GM12878 (cell line): ENCODE results near the gene DIDO1. TPM values are rescaled to one million over a fixed set of nuclear protein-coding genes. Genes with fewer than 3 reads are reported as not detected.

ENCODE experiments used
- ATAC-seq: fragments of 200-7000 bp; cut with Tn5 transposase; 3 replicates; pipeline ENCODE4 v1.9.1; 2020; ENCODE audit warnings: mild to moderate bottlenecking, moderate library complexity
- BruUV-seq: library from RNA; stranded (reverse); fragments of 400-500 nt; replicated peaks from 2 replicates; lab custom pipeline; 2021; lab: Mats Ljungman, UMichigan
- CTCF ChIA-PET: fragments of 300-600 bp; sonication (Branson Sonifier 250); formaldehyde crosslinking; extraction: SDS; loops from one replicate; lab custom pipeline; 2021; ENCODE audit warnings: inconsistent platforms; lab: Yijun Ruan, JAX
- POLR2A ChIA-PET: fragments of 350-600 bp; formaldehyde crosslinking; extraction: SDS; loops from one replicate; lab custom pipeline; 2021; ENCODE audit warnings: inconsistent platforms; lab: Charles Lee
- RAD21 ChIA-PET: fragments of 300-600 bp; sonication (Branson Sonifier 250); formaldehyde crosslinking; loops from one replicate; lab custom pipeline; 2023; ENCODE audit warnings: antibody characterized with exemption; ENCODE audit not compliant: unreplicated experiment; lab: Charles Lee
- SMC1A ChIA-PET: fragments of 300-600 bp; sonication (Branson Sonifier 250); formaldehyde crosslinking; loops from one replicate; lab custom pipeline; 2023; ENCODE audit not compliant: unreplicated experiment, uncharacterized antibody; lab: Charles Lee
- DNase-seq: peaks from one replicate; pipeline ENCODE4 v3.0.0-alpha.2; 2011; ENCODE audit warnings: low read depth, low spot score
- FAIRE-seq: peaks from 3 replicates; lab custom pipeline; 2011; peaks lifted over from hg19 to GRCh38; lab: Jason Lieb, UNC
- H2AFZ ChIP-seq: 2 replicates; pipeline ENCODE4 v1.6.0; 2011; ENCODE audit warnings: low read depth, low read length, control low read depth; ENCODE audit not compliant: control insufficient read depth
- H3K27ac ChIP-seq: 2 replicates; pipeline ENCODE4 v1.5.1; 2011; ENCODE audit warnings: control low read depth; ENCODE audit not compliant: control insufficient read depth, insufficient read depth
- H3K27me3 ChIP-seq, 2 experiments: replicated peaks in 1 of 2; 2 replicates each; pipeline versions ENCODE4 v1.6.0 to v1.6.1; 2011; ENCODE audit warnings: low read length in 1 of 2; ENCODE audit not compliant: control insufficient read depth in 2 of 2, insufficient read depth in 2 of 2
- H3K36me3 ChIP-seq, 2 experiments: 2 replicates each; pipeline ENCODE4 v1.5.1; 2011; ENCODE audit warnings: low read length in 1 of 2; ENCODE audit not compliant: control insufficient read depth in 2 of 2, insufficient read depth in 2 of 2
- H3K4me1 ChIP-seq: 2 replicates; pipeline ENCODE4 v1.6.1; 2011; ENCODE audit warnings: mild to moderate bottlenecking, low read length, moderate library complexity, mixed read lengths; ENCODE audit not compliant: control insufficient read depth, insufficient read depth
- H3K4me2 ChIP-seq: 2 replicates; pipeline ENCODE4 v1.6.0; 2011; ENCODE audit warnings: control low read depth; ENCODE audit not compliant: control insufficient read depth, insufficient read depth
- H3K4me3 ChIP-seq: fragments of 200-600 bp; sonication (generic); 2 replicates; pipeline ENCODE4 v1.5.1; 2016
- H3K79me2 ChIP-seq: 2 replicates; pipeline ENCODE4 v1.6.0; 2011; ENCODE audit warnings: low read length; ENCODE audit not compliant: control insufficient read depth, insufficient read depth
- H3K9ac ChIP-seq: 2 replicates; pipeline ENCODE4 v1.8.0; 2011; ENCODE audit warnings: low read length, control low read depth, mixed read lengths; ENCODE audit not compliant: control insufficient read depth, insufficient read depth
- H3K9me3 ChIP-seq: replicated peaks from 3 replicates; pipeline ENCODE4 v1.5.1; 2011; ENCODE audit warnings: mild to moderate bottlenecking, low read length; ENCODE audit not compliant: control insufficient read depth, insufficient read depth
- H4K20me1 ChIP-seq: 2 replicates; pipeline ENCODE4 v1.6.0; 2011; ENCODE audit not compliant: control insufficient read depth, insufficient read depth
- ATF3 ChIP-seq: IDR thresholded peaks from 2 replicates; pipeline ENCODE4 v1.6.1; 2011; ENCODE audit warnings: low read depth, mild to moderate bottlenecking, low read length, moderate library complexity, borderline replicate concordance; ENCODE audit errors: extremely low read depth
- BHLHE40 ChIP-seq, 2 experiments: fragments of 450-650 bp in 1 of 2; IDR thresholded peaks; 2 replicates each; pipeline ENCODE4 v1.6.1; 2011 to 2017; ENCODE audit warnings: low read depth in 2 of 2, borderline replicate concordance in 1 of 2, improper control_type of control experiment in 1 of 2, low read length in 1 of 2, mild to moderate bottlenecking in 1 of 2
- CHD1 ChIP-seq: IDR thresholded peaks from 2 replicates; pipeline ENCODE4 v1.6.1; 2012; ENCODE audit warnings: low read depth, low read length, improper control_type of control experiment
- CHD4 ChIP-seq: fragments of 200-600 bp; sonication (generic); IDR thresholded peaks from 2 replicates; pipeline ENCODE4 v1.6.1; 2016; ENCODE audit warnings: mild to moderate bottlenecking
- HCFC1 ChIP-seq: fragments of 150-350 bp; IDR thresholded peaks from 2 replicates; pipeline ENCODE4 v1.6.1; 2014; ENCODE audit warnings: low read length
- KAT2A ChIP-seq: conservative IDR thresholded peaks from 2 replicates; pipeline ENCODE4 v1.6.1; 2011; ENCODE audit warnings: low read depth, low read length; ENCODE audit not compliant: control insufficient read depth
- MTA3 ChIP-seq: IDR thresholded peaks from 2 replicates; pipeline ENCODE4 v1.6.1; 2012; ENCODE audit warnings: low read length, inconsistent platforms, borderline replicate concordance
- WRNIP1 ChIP-seq: IDR thresholded peaks from 2 replicates; pipeline ENCODE4 v1.6.1; 2011; ENCODE audit warnings: low read depth, low read length, improper control_type of control experiment, borderline replicate concordance
- ZNF274 ChIP-seq: IDR thresholded peaks from one replicate; pipeline ENCODE4 v1.8.0; 2011; ENCODE audit not compliant: insufficient read length, insufficient read depth
- WGBS: methylation state at CpG from one replicate; pipeline ENCODE4 v1.1.6; 2016; ENCODE audit warnings: low lambda C conversion rate; ENCODE audit not compliant: insufficient replicate concordance, insufficient coverage; ENCODE audit errors: missing lambda C conversion rate; 5-methylcytosine and 5-hydroxymethylcytosine counted together
- in situ Hi-C: fragments of 300-500 bp; cut with MboI; formaldehyde crosslinking; loops from 9 replicates; pipeline ENCODE4 v1.14.3; 2018; ENCODE audit warnings: mixed read lengths
- intact Hi-C: fragments of 100-400 bp; cut with micrococcal nuclease; formaldehyde crosslinking; loops from one replicate; pipeline ENCODE4 v1.14.2; 2022; ENCODE audit not compliant: unreplicated experiment
- polyA plus RNA-seq, 11 experiments: library from polyadenylated mRNA; depleted of rRNA in 4 of 11; unstranded in 6 of 11; stranded (reverse) in 5 of 11; fragments of >200 nt; fragmentation: Nextera tagmentation in 4 of 11; fragmentation: Illumina TruSeq in 1 of 11; extraction: Ambion mirVana in 4 of 11; extraction: Trizol in 1 of 11; gene quantifications; 1 replicate in 1 of 11; 2 replicates in 10 of 11; pipeline versions ENCODE4 v1.2.1 to v1.2.3, GENCODE V29; 2011 to 2016; ENCODE audit warnings: inconsistent platforms in 2 of 11, missing spikeins in 2 of 11, low read depth in 1 of 11
- total RNA-seq, 4 experiments: library from RNA; depleted of rRNA in 3 of 4; stranded (reverse); fragments of >200 nt in 3 of 4; fragmentation: Illumina TruSeq in 1 of 4; extraction: Trizol in 1 of 4; gene quantifications; 2 replicates each; pipeline versions ENCODE4 v1.2.1 to v1.2.3, GENCODE V29; 2013 to 2021

Gene DIDO1
- total and polyA plus RNA-seq, 10 of the 15 experiments (the other 5 are each of a cell fraction or from before 2014, with no cell fraction given), result 5.5 to 56.4 (median 38.4) TPM

- no peak overlapping the region for H3K27ac ChIP-seq
- DNase-seq, result no peak
- TF ChIP-seq MTA3 (no peak), WRNIP1 (no peak), CHD4 (no peak), KAT2A (no peak), BHLHE40 (IDR thresholded peaks at IDR 0.05; ENCODE audit: borderline replicate concordance in 1 of 2, low read depth in 2 of 2, low read length in 1 of 2) (no peak), CHD1 (no peak)
- TF ChIP-seq, all 136 proteins: peak for 0
- no peaks in the 10 kb centered on the region for H3K9me3 ChIP-seq
- no peaks in the 10 kb centered on the region for H3K27me3 ChIP-seq
- no peak for ATAC-seq
- H3K4me3 ChIP-seq, result no peak overlapping the region
- BruUV-seq, result no TSS peak
- H3K4me2 ChIP-seq, result no peak overlapping the region
- ChIA-PET POLR2A (no interaction called here), CTCF (no interaction called here), RAD21 (no interaction called here), SMC1A (no interaction called here)
- no peak overlapping the region for H2AFZ ChIP-seq
- no peaks in the 10 kb centered on the region for H4K20me1 ChIP-seq
- 100% methylated on average over 2 of the region's 2 CpGs for WGBS
- peaks cover 18 to 50% of the 10 kb centered on the region in 2 experiments for H3K36me3 ChIP-seq
- in situ Hi-C loops, result no loop called here
- H3K79me2 ChIP-seq, result peaks cover 38% of the 10 kb centered on the region
- intact Hi-C loops, result no loop called here
- 0 out of 2 replicates have a peak, but pooled peaks cover 5% of the 10 kb centered on the region for H3K4me1 ChIP-seq
- FAIRE-seq, result no peak
- no peak overlapping the region; the same call in 1 of the 2 replicates for H3K9ac ChIP-seq
Observed at GRCh38 chr20:62942456-62942855, 16.2 kb upstream of the DIDO1 start.

GRCh38 chr20:62941792-62942191 is 15.5 kb upstream of the DIDO1 start:
- POLR2A ChIA-PET, result no interaction called here

More at GRCh38 chr20:62941792-62942191, 15.5 kb upstream of the DIDO1 start:
- H4K20me1 ChIP-seq, result no peaks in the 10 kb centered on the region
- intact Hi-C loops, result no loop called here
- in situ Hi-C loops, result no loop called here
- ChIA-PET SMC1A (no interaction called here), RAD21 (no interaction called here), CTCF (interaction anchor here (1.0 kb wide), 1 partner anchor 38 kb away, joined by 3 read pairs; no protein-coding TSS in a partner anchor)
- H3K4me3 ChIP-seq, result no peak overlapping the region
- H2AFZ ChIP-seq, result no peak overlapping the region
- ATAC-seq (no peak), FAIRE-seq (no peak), DNase-seq (no peak)
- H3K79me2 ChIP-seq, result peaks cover 45% of the 10 kb centered on the region
- no peak for TF ChIP-seq ZNF274
- no peak for TF ChIP-seq HCFC1
- no peak for TF ChIP-seq ATF3
- H3K27me3 ChIP-seq, result no peaks in the 10 kb centered on the region
- peaks cover 17 to 46% of the 10 kb centered on the region in 2 experiments for H3K36me3 ChIP-seq
- WGBS, result 100% methylated on average over 1 of the region's 1 CpG
- H3K27ac ChIP-seq, result no peak overlapping the region
- H3K9ac ChIP-seq, result no peak overlapping the region
- H3K9me3 ChIP-seq, result no peaks in the 10 kb centered on the region
- 0 out of 2 replicates have a peak, but pooled peaks cover 5% of the 10 kb centered on the region for H3K4me1 ChIP-seq
- no peak overlapping the region for H3K4me2 ChIP-seq
- BruUV-seq, result no TSS peak
